Coronary artery (tissue), 2 donors: Measurements from ENCODE around the gene DDX17.

Experiments used
- DNase-seq: peaks from one replicate; pipeline ENCODE4 v3.0.0-alpha.2; 2017; ENCODE audit warnings: low spot score
- H3K27ac ChIP-seq, 2 donors: fragments of 200-600 bp; sonication (generic); one replicate each; pipeline ENCODE4 v1.5.1; 2016 to 2019
- H3K4me3 ChIP-seq: fragments of 200-600 bp; sonication (generic); 2 replicates; pipeline ENCODE4 v1.5.1; 2016; ENCODE audit warnings: mild to moderate bottlenecking, moderate library complexity
- TF ChIP-seq, protein P1 (sequence below): fragments of 200-600 bp; sonication (generic); IDR thresholded peaks from one replicate; pipeline ENCODE4 v1.5.1; 2019; ENCODE audit warnings: antibody characterized with exemption

Gene DDX17

DNA sequence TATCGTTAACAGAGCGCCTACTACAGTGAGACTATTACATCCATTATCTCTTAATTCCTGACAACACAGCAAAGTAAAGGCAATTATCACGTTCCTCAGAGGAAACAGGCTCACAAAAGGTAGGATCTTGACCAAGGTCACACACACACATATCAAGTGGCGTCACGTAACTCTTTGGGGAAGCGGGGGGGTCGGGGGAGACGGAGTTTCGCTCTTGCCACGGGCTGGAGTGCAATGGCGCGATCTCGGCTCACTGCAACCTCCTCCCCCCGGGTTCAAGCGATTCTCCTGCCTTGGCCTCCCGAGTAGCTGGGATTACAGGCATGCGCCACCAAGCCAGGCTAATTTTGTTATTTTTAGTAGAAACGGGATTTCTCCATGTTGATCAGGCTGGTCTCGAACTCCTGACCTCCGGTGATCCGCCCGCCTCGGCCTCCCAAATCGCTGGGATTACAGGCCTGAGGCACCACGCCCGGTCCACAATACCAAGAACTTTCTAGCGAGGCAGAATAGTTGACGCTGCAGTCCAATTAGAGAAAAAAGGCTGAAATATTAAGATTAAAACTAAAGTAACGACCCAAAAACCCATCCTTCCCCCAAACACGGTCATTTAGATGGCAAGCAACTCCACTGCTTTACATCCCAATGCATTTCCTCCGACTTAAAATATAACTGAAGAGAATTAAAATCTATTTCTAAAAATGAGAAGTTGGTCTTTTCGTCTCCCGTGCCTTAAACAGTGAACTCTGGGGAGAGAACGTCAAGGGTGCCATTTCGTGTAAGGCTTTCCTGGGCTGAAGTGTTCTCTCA lies 1.2 kb downstream of the DDX17 start:
- peak overlapping the region; percentile 98 for H3K4me3 ChIP-seq
- TF ChIP-seq, protein P1, sequence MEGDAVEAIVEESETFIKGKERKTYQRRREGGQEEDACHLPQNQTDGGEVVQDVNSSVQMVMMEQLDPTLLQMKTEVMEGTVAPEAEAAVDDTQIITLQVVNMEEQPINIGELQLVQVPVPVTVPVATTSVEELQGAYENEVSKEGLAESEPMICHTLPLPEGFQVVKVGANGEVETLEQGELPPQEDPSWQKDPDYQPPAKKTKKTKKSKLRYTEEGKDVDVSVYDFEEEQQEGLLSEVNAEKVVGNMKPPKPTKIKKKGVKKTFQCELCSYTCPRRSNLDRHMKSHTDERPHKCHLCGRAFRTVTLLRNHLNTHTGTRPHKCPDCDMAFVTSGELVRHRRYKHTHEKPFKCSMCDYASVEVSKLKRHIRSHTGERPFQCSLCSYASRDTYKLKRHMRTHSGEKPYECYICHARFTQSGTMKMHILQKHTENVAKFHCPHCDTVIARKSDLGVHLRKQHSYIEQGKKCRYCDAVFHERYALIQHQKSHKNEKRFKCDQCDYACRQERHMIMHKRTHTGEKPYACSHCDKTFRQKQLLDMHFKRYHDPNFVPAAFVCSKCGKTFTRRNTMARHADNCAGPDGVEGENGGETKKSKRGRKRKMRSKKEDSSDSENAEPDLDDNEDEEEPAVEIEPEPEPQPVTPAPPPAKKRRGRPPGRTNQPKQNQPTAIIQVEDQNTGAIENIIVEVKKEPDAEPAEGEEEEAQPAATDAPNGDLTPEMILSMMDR = no peak
- peak overlapping the region; percentile 99 to 100 for H3K27ac ChIP-seq
- no peak for DNase-seq

DNA sequence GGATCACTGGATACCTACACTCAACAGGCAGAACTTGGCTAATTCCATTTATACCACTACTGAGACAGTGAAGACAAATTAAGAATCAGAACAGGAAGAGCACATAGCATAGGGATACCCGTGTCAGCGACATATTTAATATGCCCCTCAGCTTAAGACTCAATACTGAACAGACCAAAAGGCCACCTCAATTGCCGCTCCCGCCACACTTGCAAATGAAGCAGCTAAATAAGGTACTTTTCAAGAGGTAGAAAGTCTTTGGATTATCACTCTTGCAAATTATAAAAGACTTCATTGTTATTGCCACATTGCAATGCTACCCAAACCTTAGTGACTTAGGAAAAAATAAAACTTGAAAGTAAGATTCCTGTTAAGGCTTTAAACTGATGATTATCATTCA lies 3.1 kb downstream of the DDX17 start:
- Histone ChIP-seq H3K27ac (peak overlapping the region in 1 of 2 donors; percentile 99), H3K4me3 (peak overlapping the region; percentile 98)
- TF ChIP-seq, protein P1 = no peak
- DNase-seq = no peak

DNA sequence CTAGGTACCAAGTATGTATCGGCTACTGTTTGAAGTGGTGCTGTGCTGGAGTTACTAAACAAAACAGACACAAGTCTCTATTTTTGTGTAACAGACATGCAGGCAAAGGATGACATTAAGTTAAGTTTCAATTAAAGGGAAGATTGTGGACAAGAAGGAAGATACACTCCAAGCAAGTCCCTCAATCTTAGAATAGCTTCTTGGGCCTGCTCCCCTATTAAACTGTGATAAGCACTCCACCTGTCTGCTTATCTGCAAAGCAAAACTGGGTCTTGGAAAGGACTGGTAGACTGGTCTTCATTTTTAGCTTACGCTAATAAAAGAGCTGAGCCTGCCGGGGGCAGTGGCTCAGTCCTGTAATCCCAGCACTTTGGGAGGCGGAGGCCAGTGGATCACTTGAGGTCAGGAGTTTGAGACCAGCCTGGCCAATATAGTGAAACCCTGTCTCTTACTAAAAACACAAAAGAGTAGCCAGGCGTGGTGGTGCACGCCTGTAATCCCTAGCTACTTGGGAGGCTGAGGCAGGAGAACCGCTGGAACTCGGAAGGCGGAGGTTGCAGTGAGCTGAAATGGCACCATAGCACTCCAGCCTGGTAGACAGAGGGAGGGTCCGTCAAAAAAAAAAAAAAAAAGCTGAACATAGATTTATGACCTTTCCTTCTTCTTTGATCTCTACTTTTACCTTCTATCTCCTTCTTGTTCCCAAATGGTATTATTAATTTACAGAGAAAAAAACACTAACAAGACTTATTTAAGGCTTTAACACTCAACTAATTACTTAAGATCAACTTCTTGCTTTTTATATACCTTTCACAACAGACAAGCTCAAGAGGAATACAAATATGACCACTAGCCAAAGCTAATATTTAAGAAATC lies 4.1 kb downstream of the DDX17 start:
- DNase-seq = no peak
- H3K27ac ChIP-seq = peak overlapping the region in 1 of 2 donors; percentile 12
- TF ChIP-seq, protein P1 = no peak
- peak overlapping the region; percentile 98 for H3K4me3 ChIP-seq

DNA sequence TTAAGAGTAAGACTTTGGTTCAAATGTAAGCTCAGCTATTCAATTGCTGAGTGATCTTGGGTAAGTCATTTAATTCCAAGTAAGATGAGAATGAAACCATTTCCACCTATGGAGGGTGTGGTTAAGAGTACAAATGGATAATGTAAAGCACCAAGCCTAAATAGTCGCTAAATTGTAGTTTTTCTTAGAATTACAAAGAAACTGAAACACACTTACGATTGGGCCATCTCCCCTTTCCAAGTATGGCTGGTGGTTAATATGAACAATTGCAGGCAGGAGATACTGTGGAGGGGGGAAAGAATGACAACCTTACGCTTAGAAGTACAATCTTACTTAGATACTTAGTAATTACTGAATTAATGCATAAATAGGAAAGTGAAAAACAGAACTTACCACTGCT lies 8.2 kb downstream of the DDX17 start:
- TF ChIP-seq, protein P1 = no peak
- H3K4me3 ChIP-seq = no peak overlapping the region
- DNase-seq = no peak
- no peak overlapping the region for H3K27ac ChIP-seq

DNA sequence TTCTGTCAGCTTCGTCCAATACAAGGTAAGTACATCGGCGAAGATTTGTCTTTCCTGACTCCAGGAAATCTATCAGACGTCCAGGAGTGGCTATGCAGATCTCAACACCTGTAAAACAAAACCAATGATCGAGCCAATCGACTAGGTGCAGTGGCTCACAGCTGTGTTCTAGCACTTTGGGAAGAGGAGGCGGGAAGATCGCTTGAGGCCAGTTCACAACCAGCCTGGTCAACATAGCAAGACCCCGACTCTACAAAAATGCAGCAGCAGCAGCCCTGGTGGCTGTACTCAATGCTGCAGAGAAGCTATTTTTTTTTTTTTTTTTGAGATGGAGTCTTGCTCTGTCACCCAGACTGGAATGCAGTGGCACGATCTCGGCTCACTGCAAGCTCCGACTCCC lies 11.2 kb downstream of the DDX17 start:
- H3K4me3 ChIP-seq = no peak overlapping the region
- TF ChIP-seq, protein P1 = no peak
- DNase-seq = no peak
- H3K27ac ChIP-seq = no peak overlapping the region

DNA sequence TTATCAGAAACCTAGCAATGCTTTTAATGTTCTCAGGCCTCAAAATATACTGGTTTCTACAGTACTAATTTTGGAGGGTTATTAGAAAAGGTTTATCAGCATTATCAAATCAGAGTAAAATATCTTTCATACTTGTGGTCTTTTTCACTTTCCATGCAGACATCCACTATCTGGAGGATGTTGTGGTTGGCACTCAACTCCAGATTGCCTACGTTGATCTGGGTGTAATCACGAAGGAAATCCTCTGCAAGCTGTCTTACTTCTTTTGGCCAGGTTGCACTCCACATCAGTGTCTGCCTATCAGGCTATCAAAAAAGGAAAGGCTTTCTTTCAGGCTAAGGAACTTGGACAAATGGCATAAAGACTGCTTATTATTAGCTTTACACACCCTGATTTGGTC lies 11.6 kb downstream of the DDX17 start:
- Histone ChIP-seq H3K27ac (no peak overlapping the region), H3K4me3 (no peak overlapping the region)
- DNase-seq = no peak
- TF ChIP-seq, protein P1 = no peak
